Kidney epithelial cell (primary cell): ENCODE measurements around the gene RNU6-1. TPM values are rescaled to one million over a fixed set of nuclear protein-coding genes. Genes with fewer than 3 reads are reported as not detected.

Experiments used
- DNase-seq: peaks from one replicate; pipeline ENCODE4 v3.0.0-alpha.2; 2010; ENCODE audit warnings: low read depth
- H3K27me3 ChIP-seq: 2 replicates; pipeline ENCODE4 v1.6.0; 2011; ENCODE audit warnings: low read length; ENCODE audit not compliant: control insufficient read depth, insufficient read depth
- H3K36me3 ChIP-seq: 2 replicates; pipeline ENCODE4 v1.5.1; 2011; ENCODE audit warnings: low read length; ENCODE audit not compliant: control insufficient read depth, insufficient read depth
- H3K4me3 ChIP-seq: 2 replicates; pipeline ENCODE4 v1.5.1; 2011; ENCODE audit warnings: low read depth, mild to moderate bottlenecking, control low read depth, low read length
- total RNA-seq: library from RNA; depleted of rRNA; stranded (reverse); fragments of >200 nt; gene quantifications from 2 replicates; pipeline ENCODE4 v1.2.3, GENCODE V29; 2015
- TF ChIP-seq, protein P1 (sequence below): IDR thresholded peaks from 2 replicates; pipeline ENCODE4 v1.5.1; 2011; ENCODE audit warnings: mild to moderate bottlenecking, moderate library complexity, low read length, control low read depth, inconsistent platforms; ENCODE audit not compliant: insufficient read depth, poor library complexity, severe bottlenecking

The RNU6-1 gene
- total RNA-seq, 1 donor from 2014 or later = not detected

DNA sequence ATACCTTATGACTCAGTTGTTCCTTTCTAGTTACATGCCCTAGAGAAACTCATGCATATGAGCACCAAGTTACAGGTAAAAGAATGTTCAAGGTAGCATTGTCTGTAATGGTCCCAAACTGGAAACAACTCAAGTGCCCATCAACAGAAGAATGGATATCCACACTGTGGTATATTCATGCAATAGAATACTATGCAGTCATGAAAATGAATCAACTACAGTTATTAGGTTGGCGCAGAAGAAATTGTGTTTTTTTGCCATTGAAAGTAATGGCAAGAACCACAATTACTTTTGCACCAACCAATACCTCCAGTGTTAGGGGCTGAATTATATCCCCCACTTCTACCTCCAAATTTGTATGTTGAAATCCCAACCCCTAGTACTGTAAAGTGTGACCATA, 9.7 kb upstream of the RNU6-1 start:
- TF ChIP-seq, protein P1, sequence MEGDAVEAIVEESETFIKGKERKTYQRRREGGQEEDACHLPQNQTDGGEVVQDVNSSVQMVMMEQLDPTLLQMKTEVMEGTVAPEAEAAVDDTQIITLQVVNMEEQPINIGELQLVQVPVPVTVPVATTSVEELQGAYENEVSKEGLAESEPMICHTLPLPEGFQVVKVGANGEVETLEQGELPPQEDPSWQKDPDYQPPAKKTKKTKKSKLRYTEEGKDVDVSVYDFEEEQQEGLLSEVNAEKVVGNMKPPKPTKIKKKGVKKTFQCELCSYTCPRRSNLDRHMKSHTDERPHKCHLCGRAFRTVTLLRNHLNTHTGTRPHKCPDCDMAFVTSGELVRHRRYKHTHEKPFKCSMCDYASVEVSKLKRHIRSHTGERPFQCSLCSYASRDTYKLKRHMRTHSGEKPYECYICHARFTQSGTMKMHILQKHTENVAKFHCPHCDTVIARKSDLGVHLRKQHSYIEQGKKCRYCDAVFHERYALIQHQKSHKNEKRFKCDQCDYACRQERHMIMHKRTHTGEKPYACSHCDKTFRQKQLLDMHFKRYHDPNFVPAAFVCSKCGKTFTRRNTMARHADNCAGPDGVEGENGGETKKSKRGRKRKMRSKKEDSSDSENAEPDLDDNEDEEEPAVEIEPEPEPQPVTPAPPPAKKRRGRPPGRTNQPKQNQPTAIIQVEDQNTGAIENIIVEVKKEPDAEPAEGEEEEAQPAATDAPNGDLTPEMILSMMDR = no peak
- Histone ChIP-seq H3K27me3 (no peaks in the 10 kb centered on the region), H3K36me3 (no peaks in the 10 kb centered on the region), H3K4me3 (no peak overlapping the region)
- no peak for DNase-seq

DNA sequence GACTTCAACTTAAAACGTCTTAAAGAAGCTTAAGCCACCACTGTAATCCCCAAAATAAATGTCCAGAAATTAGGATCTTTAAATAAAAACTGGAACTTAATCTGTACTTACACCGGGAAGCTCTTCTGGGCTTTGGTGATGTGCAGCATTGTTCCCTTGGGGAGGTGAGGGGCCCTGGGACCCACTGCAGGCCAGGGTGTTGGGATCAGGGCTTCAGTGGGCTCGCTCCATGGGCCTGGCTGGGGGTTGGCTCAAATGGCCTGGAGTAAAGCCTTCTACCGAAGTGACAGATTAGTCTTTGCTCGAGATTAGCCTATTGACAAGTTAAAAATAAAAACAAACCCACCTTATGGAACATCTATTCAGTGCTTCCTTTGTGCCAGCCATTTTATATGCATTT, 6.1 kb upstream of the RNU6-1 start:
- Histone ChIP-seq H3K27me3 (no peaks in the 10 kb centered on the region), H3K4me3 (no peak overlapping the region), H3K36me3 (no peaks in the 10 kb centered on the region)
- DNase-seq = no peak
- TF ChIP-seq, protein P1 = no peak

DNA sequence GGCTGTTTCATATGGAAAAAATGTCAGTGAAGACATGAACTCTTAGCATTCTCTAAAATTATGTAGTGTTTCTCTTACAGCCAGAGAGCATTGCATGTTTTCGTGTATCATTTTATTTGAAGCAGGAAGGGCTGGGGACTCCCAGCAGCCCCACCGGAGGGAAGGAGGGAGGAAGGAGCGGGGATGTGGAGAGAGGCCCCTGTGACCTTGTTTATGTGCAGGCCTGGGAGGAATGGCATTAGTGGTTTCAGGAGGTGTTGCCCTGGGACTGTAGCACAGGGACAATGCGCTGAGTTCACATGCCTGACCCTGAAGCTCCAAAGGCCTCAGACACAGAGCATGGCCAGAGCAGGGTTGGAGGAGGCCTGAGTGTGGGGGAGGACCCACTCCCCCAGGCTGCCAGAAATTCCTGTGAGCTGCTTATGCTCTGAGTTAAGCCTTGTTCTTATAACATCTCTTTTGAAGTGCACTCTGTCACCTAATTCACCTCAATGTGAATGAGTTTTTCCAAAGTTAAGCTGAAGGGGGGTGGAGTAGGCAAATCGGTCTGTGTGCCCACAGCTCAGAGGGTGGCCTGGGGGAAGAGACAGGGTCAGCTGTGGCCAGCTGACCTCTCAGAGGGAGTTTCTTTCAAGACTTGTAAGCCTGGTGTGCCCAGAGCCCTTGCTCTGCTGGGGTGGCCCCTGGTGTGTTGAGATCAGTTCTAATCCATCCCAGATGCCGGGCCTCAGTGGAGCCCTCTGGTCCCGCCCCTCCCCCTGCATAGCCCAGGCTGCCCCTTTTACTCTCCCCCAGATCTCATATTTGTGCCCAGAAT, 3.9 kb upstream of the RNU6-1 start:
- no peak for DNase-seq
- TF ChIP-seq, protein P1 = no peak
- Histone ChIP-seq H3K36me3 (no peaks in the 10 kb centered on the region), H3K4me3 (no peak overlapping the region), H3K27me3 (no peaks in the 10 kb centered on the region)

DNA sequence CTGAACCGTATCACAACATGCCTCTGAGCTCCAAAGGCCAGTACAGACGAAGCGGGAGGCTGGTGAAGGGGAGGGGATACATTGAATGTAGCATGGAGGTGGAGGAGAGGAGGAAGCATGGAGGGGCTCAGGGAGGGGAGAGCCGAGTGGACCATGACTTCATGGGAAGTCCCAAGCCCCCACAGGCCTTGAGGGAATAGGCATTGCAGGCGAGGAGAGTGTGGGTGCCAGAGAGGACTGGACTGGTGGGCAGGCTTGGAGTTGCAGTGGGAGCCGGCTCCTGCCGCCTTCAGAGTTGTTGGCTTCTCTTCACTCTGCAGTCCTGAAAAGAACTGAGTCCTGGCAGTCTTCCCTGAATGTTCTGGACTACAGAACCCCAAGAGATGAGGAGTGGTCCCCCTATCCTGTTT, 3.3 kb upstream of the RNU6-1 start:
- no peaks in the 10 kb centered on the region for H3K36me3 ChIP-seq
- no peak overlapping the region for H3K4me3 ChIP-seq
- H3K27me3 ChIP-seq = peaks cover 5% of the 10 kb centered on the region
- no peak for DNase-seq
- TF ChIP-seq, protein P1 = no peak

DNA sequence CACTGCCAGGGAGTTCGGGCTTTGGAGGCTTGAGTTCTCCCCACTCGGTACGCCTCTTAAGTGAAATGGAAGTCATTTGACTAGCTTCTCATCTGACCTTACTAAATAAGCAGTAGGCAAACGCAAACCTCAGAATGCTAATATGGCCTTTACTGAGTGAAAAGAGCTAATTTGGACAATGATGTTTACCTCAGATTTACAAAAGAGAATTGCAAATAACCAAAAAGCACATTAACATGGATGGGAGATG, 1.6 kb upstream of the RNU6-1 start:
- TF ChIP-seq, protein P1 = no peak
- DNase-seq = no peak
- H3K4me3 ChIP-seq = no peak overlapping the region
- H3K27me3 ChIP-seq = peaks cover 19% of the 10 kb centered on the region
- H3K36me3 ChIP-seq = no peaks in the 10 kb centered on the region

DNA sequence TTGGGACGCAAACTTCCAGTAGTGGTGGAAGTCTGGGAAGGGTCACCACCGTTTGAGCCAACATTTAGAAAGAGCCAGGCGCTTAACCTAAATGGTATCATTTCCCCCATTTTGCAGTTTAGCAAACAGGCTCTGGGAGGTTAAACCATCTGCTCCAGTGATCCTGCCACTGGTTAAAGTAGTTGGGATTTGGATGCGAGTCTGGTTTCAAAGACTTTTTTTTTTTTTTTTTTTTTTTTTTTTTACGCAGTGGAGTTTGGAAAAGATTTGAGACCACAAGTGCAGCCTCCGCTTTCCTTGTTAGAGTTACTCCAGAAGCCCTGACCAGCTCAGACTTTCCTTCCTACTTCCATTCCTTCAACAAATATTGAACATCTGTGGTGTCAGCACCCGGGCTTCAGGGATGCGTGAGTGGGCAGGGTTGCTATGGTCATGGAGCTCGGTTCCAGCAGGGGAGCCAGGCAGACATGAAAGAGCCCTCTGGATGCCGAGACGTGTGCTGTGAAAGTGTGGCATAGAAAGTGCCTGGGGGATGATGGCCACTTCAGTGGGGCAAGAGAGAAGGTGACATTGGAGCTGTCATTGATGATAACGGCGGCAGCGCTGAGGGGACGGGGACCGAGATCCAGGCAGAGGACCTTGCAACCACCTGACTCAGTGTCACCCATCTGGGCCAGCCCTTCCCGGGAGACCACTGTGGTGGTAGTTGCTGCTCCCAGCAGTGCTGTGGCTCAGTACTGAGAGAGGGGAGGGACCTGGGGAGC, 1.1 kb upstream of the RNU6-1 start:
- DNase-seq = no peak
- Histone ChIP-seq H3K4me3 (peak overlapping the region; percentile 73), H3K36me3 (no peaks in the 10 kb centered on the region), H3K27me3 (peaks cover 21% of the 10 kb centered on the region)
- TF ChIP-seq, protein P1 = no peak
